Activated CD4-positive, alpha-beta T cell treated with anti-CD3 and anti-CD28 coated beads, Interleukin-2, amount 50 U/mL, for 1 hour (primary cell): ENCODE data around the gene NEDD9.
A peak's percentile ranks its signal among the peaks of the same experiment; 100 is the strongest.

ENCODE experiments used
- DNase-seq: peaks from one replicate; pipeline ENCODE4 v3.0.0-alpha.2; 2020

NEDD9 gene

DNA sequence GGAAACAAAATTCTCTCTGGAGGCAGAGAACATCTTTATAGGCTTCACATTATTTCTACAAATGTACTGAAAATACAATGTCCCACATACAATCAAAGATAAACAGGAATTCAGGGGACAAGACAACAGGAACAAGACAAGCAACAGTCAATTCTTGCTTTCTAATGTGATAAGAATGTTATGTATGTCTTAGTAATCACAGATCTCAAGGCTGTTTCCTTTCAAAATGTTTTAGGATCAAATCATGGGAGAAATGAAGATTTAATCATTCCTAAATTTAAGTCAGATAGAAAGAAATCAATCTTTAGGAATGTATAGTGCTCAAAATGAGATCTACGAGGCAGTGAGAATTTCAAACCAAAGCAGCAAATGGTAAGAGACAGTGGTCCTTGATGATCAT lies 32.1 kb downstream of the NEDD9 start:
- no peak for DNase-seq

- DNase-seq: peak; percentile 9
These were observed 33.5 kb downstream of the NEDD9 start for GRCh38 chr6:11198663-11199603.

- no peak for DNase-seq
These were observed 34.6 kb downstream of the NEDD9 start for GRCh38 chr6:11197850-11198249.

GRCh38 chr6:11197175-11197536 lies 35.3 kb downstream of the NEDD9 start:
- no peak for DNase-seq

DNA sequence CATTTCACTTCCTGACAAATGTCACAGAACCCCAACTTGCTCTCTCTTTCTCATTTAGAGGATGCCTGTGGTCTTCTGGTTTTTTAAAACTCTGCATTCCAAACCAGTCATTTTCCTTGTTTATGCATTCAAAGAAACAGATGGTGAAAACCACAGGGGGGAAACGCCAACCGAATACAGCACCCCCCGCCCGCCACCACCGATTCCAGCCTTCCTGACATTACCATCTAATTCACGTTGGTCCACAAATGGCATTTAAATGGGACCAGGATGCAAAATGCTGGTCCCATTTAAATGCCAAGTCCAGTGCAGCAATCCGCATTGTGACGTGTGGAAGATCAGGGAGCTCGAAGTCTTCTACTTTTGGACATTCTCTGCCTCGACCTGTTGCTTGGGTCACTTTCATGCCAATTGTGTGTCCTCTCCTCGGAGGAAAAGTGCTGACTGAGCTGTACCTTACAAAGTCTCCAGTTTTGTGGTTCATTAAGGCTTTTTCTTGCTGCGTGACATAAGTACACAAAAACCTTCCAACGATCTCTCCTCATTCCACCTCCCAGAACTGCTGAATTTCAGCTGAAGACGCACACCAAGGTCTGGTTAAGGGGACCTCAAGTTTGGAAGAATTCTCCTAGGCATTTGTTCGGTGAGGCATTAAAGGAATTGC lies 35.8 kb downstream of the NEDD9 start:
- no peak for DNase-seq

- DNase-seq: no peak
These were observed 37.9 kb downstream of the NEDD9 start for GRCh38 chr6:11194356-11195218.

DNA sequence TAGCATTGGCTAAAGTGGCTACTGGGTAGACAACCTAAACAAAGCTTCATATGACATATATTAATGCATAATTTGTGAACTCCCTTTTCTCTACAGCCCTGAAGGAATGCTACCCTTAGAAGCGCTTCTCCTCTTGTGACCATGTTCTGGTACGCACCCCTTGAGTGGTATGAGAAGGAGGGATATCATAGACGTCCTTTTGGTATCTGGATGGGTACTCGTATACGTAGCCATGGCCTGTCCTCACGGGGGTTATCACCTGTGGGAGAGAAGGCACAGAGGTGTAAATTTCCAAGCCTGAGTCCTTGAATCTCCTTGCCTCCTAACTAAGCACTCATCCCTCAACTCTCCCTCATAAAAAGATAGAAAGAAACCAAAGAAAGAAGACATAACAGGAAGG lies 39.0 kb downstream of the NEDD9 start:
- DNase-seq: no peak

DNA sequence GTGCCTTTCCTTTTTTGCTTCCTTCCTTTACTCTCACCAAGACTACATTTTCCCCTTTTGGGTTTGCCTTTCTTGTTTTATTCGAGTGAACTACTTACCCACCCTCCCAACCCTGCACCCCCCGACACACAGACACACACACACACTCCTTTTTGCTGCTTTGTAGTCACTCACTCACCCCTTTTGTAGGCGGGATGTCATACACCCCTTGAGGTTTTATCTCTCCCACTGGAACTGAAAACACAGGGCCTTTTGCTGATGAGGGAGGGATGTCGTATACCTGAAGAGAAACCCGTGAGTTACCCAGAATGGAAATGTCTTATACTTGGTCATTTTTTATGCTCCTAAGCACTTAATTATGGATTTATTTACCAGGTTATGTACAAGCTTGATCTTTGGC lies 40.3 kb downstream of the NEDD9 start:
- no peak for DNase-seq

GRCh38 chr6:11190625-11191245 lies 41.7 kb downstream of the NEDD9 start:
- no peak for DNase-seq

DNA sequence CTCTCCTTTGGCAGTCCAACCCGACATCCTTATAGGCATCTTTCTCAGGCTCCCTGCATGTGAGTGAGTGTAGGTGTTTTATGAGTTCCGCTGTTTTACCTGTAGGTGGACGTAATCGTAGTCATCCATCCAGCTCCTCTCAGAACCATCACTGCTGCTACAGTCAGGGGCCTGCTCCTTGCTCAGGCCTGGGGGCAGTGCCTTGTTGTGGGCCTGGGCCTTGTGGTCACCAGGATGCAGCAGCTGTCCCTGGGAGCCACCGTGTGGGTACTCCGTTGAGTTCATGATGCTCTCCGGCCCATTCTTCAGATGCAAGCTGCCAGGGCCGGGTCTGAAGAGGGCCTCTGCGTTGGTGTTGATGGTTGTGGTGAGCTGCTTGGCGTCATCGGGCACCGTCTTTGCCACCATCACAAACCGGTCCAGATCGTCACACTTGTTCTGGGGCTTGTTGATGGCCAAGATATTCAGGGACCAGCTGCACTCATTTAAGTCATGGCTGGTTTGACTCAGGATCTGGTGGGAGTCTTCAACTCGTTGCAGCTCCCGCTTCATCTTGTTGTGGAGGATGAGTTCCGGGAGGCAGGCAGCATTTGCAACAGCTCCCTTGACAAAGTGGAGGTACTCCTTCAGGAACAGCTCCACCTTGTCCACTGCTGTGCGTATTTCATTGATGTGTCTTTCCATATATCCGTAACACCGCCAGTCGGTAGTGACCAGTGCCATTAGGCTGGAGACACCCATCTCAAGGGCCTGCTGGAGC lies 42.4 kb downstream of the NEDD9 start:
- DNase-seq: no peak

GRCh38 chr6:11188161-11188915 lies 44.1 kb downstream of the NEDD9 start:
- DNase-seq: no peak

- no peak for DNase-seq
These were observed 45.2 kb downstream of the NEDD9 start for GRCh38 chr6:11187301-11187700.

- no peak for DNase-seq
These were observed 47.1 kb downstream of the NEDD9 start for GRCh38 chr6:11185204-11185842.

DNA sequence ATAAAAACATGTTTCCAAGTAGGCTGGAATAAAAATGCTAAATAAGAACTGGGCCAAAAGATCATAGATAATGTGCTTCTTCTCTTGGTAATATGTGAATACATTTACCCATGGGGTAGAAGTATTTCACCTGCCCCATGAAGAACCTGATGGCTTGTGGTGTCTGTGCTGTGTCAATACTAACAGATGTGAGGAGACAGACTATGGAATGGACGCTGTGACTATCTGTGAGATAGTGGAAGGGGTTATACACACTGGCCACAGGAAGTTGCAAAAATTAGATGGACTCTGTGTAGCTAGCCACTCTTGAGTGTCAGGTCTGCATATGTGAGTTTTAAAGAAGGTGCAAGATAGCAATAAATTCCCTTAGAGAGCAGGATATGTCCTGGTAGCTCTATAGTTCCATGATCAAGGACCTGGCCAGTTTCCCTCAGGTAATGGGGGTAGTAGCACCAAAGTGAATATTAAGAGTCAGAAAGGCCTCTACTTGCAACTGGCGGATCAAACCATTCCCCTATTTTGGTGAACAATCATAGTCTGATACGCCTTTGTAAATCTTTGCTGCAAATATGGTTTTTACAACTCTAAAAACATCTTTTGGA lies 48.6 kb downstream of the NEDD9 start:
- DNase-seq: no peak

DNA sequence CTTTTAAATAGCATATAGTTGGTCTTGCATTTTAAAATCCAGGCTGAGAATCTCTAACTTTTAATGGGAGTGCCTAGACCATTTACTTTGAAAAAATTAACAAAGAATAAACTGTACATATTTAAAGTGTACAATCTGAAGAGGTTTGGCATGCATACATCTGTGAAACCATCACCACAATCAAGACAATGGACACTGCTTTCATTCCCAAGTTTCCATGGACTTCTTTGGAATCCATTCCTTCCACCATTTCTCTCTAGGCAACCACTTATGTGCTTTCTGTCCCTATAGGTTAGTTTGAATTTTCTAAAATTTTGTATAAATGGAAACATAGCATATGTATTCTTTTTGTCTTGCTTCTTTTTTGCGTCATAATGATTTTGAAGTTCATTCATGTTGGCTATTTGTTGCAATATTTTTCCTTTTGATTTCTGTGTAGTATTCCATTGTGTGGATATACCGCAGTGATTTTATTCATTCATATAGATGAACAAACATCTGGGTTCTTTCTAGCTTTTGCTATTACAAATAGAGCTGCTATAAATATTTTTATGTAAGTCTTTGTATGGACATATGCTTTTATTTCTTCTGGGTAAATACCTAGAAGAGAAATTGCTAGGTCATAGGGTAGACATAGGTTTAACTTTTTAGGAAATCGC lies 50.9 kb downstream of the NEDD9 start:
- no peak for DNase-seq

DNA sequence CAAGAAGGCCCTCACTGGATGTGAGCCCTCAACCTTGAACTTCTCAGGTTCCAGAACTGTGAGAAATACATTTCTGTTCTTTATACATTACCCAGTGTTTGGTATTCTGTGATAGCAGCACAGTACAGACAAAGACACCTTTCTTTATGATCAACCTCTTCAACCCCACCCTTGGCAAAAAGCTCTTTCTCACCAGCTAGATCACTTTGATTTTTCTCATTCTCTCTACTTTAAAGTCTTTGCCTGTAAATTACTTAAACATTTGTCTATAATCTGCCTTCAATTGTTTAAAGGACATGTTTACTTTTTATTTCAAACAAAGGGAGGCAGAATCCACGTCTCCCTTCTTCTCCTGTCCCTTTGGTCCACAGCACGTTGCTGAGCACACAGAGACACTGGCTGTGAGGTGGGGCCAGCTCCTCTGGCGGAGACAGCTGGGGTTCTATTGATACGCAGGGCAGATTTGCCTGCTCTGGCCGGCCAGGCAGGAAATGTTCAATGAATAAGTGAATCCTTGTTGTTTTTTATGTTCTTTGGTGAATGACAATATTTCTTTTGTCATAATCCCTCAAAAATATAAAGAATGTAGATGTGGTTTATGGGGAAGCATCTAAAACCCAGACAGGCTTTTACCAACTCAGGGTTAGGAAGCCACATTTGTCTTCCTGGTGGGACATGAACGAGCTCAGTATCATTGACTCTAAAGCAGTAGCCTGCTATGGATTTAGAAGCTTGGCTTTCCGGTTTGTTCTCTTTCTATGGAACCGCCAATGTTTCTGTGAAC lies 52.9 kb downstream of the NEDD9 start:
- DNase-seq: no peak

GRCh38 chr6:11179088-11179418 lies 53.4 kb downstream of the NEDD9 start:
- DNase-seq: no peak

DNA sequence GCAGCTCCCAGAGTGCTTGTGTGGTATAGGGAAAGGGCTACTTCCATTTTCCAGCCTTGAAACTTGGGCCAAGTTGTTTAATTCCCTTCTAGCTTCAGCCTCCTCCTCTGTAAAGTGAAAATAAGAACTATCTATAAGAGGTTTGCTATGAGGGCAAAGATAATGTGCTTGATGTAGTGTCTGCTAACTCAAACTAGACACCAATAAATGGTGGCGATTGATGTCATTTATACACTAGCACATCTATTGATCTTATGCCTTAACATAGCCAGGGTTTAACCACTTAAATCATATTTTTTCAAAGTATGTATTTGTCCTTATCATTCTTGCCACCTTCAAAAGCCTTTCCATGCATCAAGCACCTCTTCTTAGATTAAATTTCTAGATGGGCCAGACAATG lies 55.2 kb downstream of the NEDD9 start:
- DNase-seq: no peak

- no peak for DNase-seq
These were observed 58.2 kb downstream of the NEDD9 start for GRCh38 chr6:11174242-11174611.
